GM23248 (cell line): ENCODE results near the gene MASTL.

ENCODE experiments used
- EZH2 ChIP-seq: fragments of 200-600 bp; sonication (generic); IDR thresholded peaks from 2 replicates; pipeline ENCODE4 v1.6.1; 2018; ENCODE audit warnings: antibody characterized with exemption, mild to moderate bottlenecking; ENCODE audit not compliant: insufficient read depth, poor library complexity, severe bottlenecking
- EZH2phosphoT487 ChIP-seq: fragments of 200-600 bp; sonication (generic); IDR thresholded peaks from 2 replicates; pipeline ENCODE4 v1.6.1; 2018; ENCODE audit warnings: antibody characterized with exemption, moderate library complexity, mild to moderate bottlenecking, low read depth; ENCODE audit not compliant: insufficient read depth

- TF ChIP-seq EZH2 (no peak), EZH2phosphoT487 (no peak)
These were observed 74.9 kb downstream of the MASTL start for GRCh38 chr10:27230022-27230421.
